ENCODE results near the gene LHX3. TPM values are rescaled to one million over a fixed set of nuclear protein-coding genes. Genes with fewer than 3 reads are reported as not detected.

LHX3 gene
- total RNA-seq = 1 to 10 TPM in 1 of 2 donors, not detected in 1; 1.3 TPM

DNA sequence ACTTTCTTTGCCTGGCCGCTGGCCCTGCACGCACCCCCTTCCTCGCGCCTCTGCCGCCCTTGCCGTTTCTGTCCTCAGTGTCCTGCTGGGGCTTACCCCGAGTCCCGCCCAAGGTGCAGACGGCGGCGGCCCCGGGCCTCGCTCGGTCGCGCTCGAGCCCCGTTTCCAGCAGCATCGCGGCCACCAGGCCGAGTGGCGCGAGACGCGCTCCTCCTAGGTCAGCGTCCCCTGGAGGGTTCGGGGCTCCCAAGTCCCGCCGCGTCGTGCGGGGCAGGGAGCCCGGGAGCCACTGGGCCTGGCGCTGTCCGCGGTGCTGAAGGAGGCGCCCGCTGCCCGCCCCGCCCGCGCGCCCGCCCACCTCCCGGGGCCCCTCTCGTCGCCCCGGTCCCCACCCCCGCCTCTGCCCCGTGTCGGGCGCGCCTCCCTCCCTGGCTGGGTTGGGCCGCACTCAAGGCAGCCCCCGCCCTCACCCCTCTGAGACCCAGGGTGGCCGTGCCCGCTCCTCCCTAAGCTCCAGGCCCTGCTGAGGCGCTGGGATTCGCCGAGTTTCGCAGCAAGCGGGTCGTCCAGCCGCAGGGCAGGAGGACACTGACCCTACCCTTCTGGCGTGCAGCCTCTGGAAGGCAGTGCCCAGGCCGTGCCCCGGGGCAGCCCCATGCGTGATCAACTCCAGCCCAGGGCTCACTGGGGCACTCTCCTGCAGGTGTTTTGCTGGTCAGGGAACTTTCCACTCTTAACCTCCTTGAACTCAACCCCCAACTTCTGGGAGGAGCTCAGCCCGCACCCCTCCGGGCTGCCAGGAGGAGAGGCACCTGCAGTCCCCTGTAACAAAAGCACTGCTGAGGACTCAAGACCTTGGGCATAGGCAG lies at the start of gene LHX3:
Gene LHX3 (minus strand): TSS at position 291 of the 869 bp plus-strand sequence. CDS start 116 bp downstream, at position 175.
- H3K4me1 ChIP-seq (replicated peaks) = no peaks in the 10 kb centered on the region
- no peaks in the 10 kb centered on the region for H3K36me3 ChIP-seq
- no peaks in the 10 kb centered on the region for H3K9me3 ChIP-seq
- H3K4me3 ChIP-seq = no peak within 1 kb of the TSS
- H3K27ac ChIP-seq = no peak within 1 kb of the TSS
- H3K27me3 ChIP-seq (replicated peaks; ENCODE audit: insufficient read depth) = peaks cover 47% of the 10 kb centered on the region
- TF ChIP-seq, protein P1, sequence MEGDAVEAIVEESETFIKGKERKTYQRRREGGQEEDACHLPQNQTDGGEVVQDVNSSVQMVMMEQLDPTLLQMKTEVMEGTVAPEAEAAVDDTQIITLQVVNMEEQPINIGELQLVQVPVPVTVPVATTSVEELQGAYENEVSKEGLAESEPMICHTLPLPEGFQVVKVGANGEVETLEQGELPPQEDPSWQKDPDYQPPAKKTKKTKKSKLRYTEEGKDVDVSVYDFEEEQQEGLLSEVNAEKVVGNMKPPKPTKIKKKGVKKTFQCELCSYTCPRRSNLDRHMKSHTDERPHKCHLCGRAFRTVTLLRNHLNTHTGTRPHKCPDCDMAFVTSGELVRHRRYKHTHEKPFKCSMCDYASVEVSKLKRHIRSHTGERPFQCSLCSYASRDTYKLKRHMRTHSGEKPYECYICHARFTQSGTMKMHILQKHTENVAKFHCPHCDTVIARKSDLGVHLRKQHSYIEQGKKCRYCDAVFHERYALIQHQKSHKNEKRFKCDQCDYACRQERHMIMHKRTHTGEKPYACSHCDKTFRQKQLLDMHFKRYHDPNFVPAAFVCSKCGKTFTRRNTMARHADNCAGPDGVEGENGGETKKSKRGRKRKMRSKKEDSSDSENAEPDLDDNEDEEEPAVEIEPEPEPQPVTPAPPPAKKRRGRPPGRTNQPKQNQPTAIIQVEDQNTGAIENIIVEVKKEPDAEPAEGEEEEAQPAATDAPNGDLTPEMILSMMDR (IDR thresholded peaks at IDR 0.05) = no peak
- TF ChIP-seq POLR2AphosphoS5 (IDR thresholded peaks at IDR 0.05) (no peak), POLR2A (IDR thresholded peaks at IDR 0.05) (no peak)
- WGBS = 15% methylated on average over 47 of the region's 70 CpGs
- DNase-seq (ENCODE audit: low spot score) = no peak
- intact Hi-C loops (cut with DNase I) = no loop called here

DNA sequence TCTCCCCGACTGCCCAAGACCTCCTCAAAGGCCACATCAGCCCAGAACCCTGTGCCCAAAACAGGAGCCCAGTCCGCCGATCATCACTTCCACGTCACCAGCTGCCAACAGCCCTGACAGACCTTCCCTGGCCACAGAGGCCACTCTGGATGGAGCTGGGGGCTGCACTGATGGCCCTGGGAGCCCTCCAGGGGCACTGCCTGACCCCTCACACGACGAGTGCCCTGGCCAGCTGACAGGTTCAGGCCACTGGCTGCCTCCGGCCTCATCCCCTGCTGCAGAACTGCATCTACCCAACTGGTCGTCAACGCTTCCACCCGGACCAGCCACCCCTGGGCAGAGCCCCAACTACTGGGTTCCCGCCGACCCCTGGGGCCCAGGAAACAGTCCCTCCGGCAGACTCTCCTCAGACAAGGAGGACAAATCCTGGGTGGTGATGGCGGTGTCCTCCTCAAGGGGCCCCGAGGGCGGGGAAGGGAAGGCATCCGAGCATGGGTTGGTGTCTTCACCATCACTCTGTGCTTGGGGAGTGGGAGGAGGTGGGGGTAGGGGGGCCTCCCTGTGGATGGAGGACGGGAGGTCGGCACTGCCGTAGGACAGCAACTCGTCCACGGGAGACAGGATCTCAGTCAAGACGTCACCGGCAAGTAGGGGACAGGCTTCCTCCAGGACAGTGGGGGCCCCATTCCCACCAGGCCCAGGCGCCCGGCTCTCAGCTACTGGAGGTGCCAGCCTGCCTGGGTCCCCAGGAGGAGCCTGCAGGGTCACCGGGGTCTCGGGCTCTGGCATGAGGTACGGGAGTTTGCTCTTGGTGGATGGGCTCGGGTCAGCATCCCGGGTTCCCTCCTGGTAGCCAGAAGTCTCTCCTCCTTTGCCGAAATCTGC lies 48.6 kb upstream of the LHX3 start:
- Histone ChIP-seq H3K27me3 (replicated peaks; ENCODE audit: insufficient read depth) (no peaks in the 10 kb centered on the region), H3K4me3 (no peak overlapping the region), H3K4me1 (replicated peaks) (no peaks in the 10 kb centered on the region), H3K27ac (no peak overlapping the region), H3K36me3 (no peaks in the 10 kb centered on the region), H3K9me3 (no peaks in the 10 kb centered on the region)
- intact Hi-C loops (cut with DNase I) = no loop called here
- DNase-seq (ENCODE audit: low spot score) = no peak
- WGBS = 82% methylated on average over 27 of the region's 32 CpGs
- TF ChIP-seq POLR2A (IDR thresholded peaks at IDR 0.05) = no peak
- no peak for TF ChIP-seq POLR2AphosphoS5 (IDR thresholded peaks at IDR 0.05)
- TF ChIP-seq, protein P1 (IDR thresholded peaks at IDR 0.05) = no peak

DNA sequence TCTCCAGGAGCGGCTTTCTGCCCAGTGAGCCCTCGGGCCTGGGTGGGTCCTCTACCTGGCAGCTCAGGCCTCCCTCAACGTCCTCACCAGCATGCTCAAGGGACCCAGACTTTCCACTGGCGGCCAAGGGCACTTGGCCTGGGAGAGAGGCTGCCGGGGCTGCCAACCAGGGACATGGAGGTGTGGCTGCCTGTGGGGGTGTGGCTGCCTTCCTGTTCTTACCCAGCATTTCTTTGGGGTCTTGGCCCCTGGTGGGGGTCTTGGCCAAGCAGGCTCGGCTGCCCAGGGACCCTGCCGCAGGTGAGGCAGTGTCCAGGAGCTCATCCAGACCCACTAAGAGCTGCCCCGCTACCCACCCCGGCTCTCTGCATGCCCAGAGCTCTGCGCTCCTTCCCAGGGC lies 47.9 kb upstream of the LHX3 start:
- no peak for DNase-seq (ENCODE audit: low spot score)
- intact Hi-C loops (cut with DNase I) = no loop called here
- no peaks in the 10 kb centered on the region for H3K4me1 ChIP-seq (replicated peaks)
- H3K36me3 ChIP-seq = no peaks in the 10 kb centered on the region
- H3K27ac ChIP-seq = no peak overlapping the region
- TF ChIP-seq, protein P1 (IDR thresholded peaks at IDR 0.05) = no peak
- TF ChIP-seq POLR2A (IDR thresholded peaks at IDR 0.05) = no peak
- no peak for TF ChIP-seq POLR2AphosphoS5 (IDR thresholded peaks at IDR 0.05)
- H3K27me3 ChIP-seq (replicated peaks; ENCODE audit: insufficient read depth) = no peaks in the 10 kb centered on the region
- H3K9me3 ChIP-seq = no peaks in the 10 kb centered on the region
- H3K4me3 ChIP-seq = no peak overlapping the region
- 88% methylated on average over 8 of the region's 10 CpGs for WGBS

DNA sequence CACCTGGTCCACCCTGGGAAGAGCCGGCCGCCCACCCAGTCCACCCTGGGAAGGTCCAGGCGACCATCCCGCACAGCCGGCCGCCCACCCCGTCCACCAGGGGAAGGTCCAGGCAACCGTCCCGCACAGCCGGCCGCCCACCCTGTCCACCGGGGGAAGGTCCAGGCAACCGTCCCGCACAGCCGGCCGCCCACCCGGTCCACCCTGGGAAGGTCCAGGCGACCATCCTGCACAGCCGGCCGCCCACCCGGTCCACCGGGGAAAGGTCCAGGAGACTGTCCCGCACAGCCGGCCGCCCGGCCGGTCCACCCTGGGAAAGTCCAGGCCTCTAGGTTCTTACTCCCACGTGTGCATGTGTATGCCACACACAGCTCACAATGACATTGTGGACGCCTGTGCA lies 47.4 kb upstream of the LHX3 start:
- intact Hi-C loops (cut with DNase I) = no loop called here
- Histone ChIP-seq H3K27me3 (replicated peaks; ENCODE audit: insufficient read depth) (no peaks in the 10 kb centered on the region), H3K9me3 (no peaks in the 10 kb centered on the region), H3K4me1 (replicated peaks) (no peaks in the 10 kb centered on the region), H3K27ac (no peak overlapping the region), H3K36me3 (no peaks in the 10 kb centered on the region), H3K4me3 (no peak overlapping the region)
- no peak for TF ChIP-seq POLR2AphosphoS5 (IDR thresholded peaks at IDR 0.05)
- no peak for TF ChIP-seq POLR2A (IDR thresholded peaks at IDR 0.05)
- TF ChIP-seq, protein P1 (IDR thresholded peaks at IDR 0.05) = no peak
- WGBS = 100% methylated on average over 1 of the region's 29 CpGs
- DNase-seq (ENCODE audit: low spot score) = no peak

All from prostate gland (tissue), 2 donors.